ENCODE results near the gene KSR2.
"Not testable (repeated sequence)": the region's sequence is repeated elsewhere in the genome, so short reads cannot be mapped to it uniquely, and the experiment has no call there.

Gene KSR2

DNA sequence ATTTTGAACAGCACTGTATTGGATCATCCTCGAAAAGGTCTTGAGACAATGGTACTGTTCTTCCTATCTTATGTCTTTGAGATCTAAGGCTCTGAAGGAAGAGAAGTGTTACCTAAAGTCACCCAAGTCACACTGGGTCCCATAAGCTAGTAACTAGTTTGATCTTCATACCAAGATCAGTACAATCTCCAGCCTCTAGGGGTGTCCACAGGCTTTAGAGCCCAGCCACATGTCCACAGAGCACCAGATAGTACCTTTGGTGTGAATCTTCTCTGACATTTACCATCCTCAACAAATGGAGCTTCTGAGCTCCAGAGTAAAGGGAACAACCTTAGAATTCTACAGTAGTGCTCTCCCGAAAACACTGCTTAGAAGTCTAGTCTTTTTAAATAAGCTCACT lies 78.7 kb downstream of the KSR2 start:
- DNase-seq: no peak

DNA sequence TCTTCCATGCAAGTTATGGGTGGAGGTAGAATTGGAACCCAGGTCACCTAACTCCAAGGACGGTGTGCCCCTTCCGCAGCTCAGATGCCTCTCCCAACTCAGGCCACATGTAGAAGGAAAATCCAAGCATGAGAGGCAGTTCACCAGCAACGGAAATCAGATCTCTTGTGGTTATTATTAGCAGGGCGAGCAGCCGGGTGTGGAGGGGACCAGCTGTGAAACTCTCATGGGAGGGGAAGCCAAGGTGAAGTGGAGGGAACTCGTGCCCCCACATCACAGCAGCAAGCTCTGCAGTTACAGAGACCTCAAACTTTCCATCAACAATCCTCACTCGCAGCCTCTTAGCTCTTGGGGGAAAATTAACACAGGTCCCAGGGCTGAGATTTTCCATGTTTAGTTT lies 79.7 kb downstream of the KSR2 start:
- no peak for DNase-seq

- no peak for DNase-seq
Measured at GRCh38 chr12:117885211-117885610, 83.6 kb downstream of the KSR2 start.

- DNase-seq: no peak
Measured at GRCh38 chr12:117884161-117884560, 84.6 kb downstream of the KSR2 start.

DNA sequence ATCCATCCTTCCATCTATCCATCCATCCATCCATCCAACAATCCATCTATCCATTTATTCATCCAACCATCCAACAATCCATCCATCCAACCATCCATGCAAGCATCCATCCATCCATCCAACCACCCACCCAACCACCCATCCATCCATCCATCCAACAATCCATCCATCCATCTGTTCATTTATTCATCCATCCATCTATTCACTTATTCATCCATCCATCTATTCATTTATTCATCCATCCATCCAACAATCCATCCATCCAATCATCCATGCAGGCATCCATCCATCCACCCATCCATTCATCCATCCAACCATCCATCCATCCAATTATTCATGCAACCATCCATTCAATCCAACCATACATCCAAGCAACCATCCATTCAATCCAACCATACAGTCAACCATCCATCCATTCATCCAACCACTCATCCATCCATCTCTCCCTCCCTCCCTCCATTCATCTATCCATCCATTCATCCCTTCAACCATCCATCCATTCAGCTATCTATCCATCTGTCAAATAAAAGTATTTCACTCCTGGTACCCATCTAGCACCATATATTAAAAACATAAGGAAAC lies 86.1 kb downstream of the KSR2 start:
- DNase-seq: no peak

GRCh38 chr12:117882181-117882580 lies 86.6 kb downstream of the KSR2 start:
- no peak for DNase-seq

DNA sequence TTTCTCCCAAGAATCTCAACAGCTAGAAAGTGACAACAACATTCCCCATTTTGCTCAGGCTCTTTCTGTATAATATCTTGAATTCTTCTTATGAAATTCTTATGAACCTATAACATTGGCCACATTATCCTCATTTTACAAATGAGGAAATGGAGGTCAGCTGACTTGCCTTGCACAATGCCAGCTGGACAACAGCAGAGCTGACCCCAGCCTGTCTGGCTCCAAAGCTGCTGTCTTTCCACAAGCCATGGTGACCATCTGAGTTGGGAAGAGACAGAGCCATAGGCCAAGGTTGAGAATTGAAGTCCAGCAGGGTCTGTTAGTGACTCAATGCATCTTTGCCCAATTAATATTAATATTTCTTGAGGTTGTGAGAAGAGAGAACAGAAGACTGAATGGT lies 87.3 kb downstream of the KSR2 start:
- no peak for DNase-seq

DNA sequence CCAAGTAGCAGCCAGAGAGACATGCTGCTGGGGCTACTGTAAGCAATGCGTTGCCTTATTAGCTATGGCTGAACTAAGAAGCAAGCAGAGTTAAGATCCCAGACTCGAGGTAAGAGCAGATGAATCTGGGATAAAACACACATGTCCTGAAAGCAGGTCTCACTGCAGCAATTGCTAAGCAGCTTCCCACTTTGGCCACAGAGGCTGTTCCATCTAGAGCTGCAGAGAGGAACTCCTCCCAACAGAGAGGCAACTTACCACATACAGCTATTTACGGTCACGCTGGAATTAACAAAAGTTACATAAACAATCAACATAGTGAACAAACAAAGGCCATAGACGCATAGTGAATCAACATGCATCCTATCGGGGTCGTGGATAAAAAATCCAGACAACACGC lies 90.2 kb downstream of the KSR2 start:
- no peak for DNase-seq

DNA sequence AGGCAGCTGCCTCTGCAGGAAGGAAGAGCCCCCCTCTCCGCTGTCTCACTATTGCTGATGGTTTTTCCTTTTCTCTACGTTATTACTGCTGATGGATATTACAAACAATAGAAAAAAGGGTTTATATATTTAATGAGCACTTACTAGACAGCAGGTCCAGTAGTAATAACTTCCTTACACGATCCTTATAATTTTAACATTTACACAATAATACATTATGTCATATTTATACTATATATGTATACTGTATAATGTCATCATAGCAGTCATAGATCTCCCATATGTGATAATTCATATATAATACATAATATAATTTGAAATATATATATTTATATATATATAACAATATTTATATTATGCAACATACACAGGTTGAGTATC lies 92.4 kb downstream of the KSR2 start:
- DNase-seq: no peak

DNA sequence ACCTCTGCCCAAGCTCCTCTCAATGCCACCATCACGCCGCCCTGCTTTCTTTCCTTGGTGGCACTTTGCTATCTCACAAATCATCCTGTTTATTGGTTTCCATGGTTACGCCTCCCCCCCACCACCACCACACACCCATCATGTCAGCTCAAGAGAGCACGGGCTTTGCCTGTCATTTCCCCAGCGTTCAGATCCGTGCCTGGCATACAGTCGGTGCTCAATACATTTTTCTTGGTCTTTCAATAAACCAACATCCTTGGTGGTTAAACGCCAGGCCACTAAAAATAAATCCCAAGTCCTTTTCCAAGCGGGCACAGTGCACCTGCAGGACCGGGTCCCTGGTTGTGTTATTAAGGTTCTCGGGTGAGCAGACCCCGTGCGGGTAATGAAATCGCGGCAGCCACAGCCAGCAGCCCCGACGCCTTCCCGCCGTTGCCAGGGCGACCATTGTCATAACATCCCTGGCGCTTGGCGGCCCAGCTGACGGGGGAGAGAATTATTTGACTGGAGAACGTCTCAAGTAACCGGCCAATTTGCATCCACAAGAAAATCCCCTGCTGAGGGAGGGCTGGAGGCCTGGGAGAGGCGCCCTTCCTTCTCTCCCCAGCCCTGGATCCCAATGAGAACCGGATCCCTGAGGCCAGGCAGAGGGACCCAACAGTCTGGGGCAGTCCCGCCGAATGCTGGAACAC lies 92.9 kb downstream of the KSR2 start:
- DNase-seq: no peak

DNA sequence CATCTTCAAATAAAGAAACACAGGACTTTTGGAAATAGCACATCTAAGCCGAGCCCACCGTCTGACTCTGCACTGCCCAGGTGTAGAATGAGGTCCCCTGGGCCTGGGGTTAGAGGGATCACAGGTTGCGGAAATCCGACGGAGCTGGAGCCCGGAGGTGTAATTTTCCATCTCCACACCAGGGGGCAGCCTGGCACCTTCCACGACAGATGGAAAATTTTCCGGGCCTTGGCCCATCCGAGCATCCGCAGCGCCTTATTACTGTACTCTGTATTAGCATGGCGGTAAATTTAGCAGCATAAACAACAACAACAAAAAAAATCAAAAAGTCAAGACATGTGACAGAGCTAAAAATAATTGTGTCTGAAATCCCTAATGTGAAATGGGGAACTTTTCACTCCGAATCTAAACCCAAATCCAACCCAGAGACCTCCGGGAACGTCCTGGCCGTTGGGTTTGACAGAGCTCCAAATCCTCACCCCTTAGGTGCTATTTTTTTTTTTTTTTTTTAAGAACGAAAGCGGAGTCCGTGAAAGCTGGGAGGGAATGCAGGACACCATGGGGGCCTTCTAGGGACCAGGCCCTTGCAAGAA lies 93.9 kb downstream of the KSR2 start:
- DNase-seq: no peak

GRCh38 chr12:117874198-117874597 lies 94.6 kb downstream of the KSR2 start:
- DNase-seq: not testable (repeated sequence)

- DNase-seq: no peak
Measured at GRCh38 chr12:117872546-117873169, 96.1 kb downstream of the KSR2 start.

GRCh38 chr12:117869551-117869950 lies 99.2 kb downstream of the KSR2 start:
- no peak for DNase-seq

DNA sequence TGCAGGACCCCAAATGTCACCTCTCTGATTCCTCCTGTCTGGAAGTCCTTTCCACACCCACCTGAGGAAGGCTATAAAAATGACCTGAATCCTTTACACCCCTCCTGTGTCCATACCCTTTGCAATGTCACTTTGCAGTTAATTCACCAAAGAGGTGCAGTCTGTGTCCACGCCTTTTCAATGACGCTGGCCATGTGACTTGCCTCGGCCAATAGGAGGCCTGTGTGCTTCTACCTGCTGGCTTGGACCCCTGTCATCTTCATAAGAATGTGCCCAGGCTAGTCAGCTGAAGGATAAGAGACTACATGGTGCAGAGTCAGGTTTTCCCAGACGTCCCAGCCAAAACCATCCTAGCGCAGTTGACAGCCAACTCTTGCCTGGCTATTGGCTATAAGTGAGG lies 101.4 kb downstream of the KSR2 start:
- no peak for DNase-seq

GRCh38 chr12:117865505-117865904 lies 103.3 kb downstream of the KSR2 start:
- DNase-seq: no peak

DNA sequence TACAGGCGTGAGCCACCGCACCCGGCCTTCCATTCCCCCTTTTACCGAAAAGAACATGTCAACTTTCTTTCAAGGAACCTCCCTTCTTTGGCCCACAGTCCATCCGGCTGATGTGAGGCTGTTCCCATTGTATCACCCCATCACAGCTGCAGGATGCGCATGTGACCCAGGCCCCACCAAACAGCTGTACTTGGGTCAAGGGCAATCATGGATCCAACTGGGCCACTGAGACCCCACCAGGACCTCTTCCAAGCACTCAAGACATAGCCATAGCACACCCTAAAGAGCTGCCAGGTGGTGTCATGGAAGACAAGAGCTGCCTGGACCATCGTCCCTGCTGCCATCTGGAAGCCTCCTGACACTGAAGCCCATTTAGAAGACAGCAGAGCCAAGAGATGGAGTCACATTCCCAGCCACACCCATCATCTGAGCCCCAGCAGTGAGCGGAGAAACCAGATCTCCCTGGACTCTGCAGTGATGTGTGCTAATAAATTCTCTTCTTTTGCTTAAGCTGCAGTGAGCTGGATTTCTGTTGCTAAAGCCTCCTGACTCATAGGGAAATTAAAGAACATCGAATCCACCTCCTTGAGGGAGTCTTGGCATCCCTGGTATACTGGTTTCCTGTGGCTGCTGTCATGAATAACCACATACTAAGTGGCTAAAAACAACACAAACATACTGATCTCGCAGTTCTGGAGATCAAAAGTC lies 105.6 kb downstream of the KSR2 start:
- DNase-seq: no peak

- DNase-seq: no peak
Measured at GRCh38 chr12:117861691-117862090, 107.1 kb downstream of the KSR2 start.

DNA sequence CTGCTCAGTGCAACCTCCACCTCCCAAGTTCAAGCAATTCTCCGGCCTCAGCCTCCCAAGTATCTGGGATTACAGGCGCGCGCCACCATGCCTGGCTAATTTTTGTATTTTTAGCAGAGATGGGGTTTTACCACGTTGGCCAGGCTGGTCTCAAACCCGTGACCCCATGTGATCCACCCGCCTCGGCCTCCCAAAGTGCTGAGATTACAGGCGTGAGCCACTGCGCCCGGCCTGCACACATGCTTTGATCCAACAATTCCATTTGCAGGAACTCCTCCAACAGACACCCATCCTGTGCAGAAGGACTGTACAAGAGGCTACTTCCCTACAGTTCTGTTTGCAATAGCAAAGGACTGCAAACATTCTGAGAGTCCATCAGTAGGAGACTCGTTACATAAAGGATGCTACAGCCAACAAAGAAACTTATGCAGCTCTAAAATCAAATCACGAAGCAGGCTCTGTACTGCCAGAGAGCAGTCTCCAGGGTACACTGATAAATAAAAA lies 108.0 kb downstream of the KSR2 start:
- DNase-seq: not testable (repeated sequence)

- DNase-seq: no peak
Measured at GRCh38 chr12:117860111-117860510, 108.7 kb downstream of the KSR2 start.

GRCh38 chr12:117857632-117858612 lies 110.9 kb downstream of the KSR2 start:
- no peak for DNase-seq

GRCh38 chr12:117857139-117857538 lies 111.7 kb downstream of the KSR2 start:
- DNase-seq: not testable (repeated sequence)
